GM19240 (cell line): ENCODE measurements around the gene GJC1.

Experiments used
- DNase-seq: peaks from one replicate; pipeline ENCODE4 v3.0.0; 2011; ENCODE audit warnings: low spot score; ENCODE audit not compliant: insufficient read length

The GJC1 gene

DNA sequence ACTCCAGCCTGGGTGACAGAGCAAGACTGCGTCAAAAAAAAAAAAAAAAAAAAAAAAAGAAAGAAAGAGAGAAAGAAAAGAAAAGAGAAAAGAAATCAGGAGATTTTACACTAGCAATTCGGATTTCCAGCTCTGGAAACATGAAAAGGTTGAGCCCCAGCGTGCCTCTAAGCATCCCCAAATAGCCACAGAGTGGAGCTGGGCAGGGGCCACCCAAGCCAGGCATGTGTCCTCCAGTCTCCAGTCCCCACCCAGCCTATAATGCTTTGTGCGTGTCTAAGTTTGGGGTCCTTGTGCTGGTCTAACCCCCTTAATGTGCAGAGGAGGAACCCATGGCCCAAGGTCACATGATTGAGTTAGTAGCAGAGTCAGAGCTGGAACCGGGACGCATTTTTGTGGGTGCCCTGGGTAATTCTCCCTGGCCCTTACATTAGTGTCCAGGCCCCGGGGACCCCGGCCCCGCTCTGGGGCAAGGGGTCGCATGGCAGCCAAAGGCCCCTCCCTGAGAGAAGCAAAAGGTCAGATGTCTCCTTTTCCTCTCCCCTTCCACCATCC, 51.4 kb downstream of the GJC1 start:
- no peak for DNase-seq

DNA sequence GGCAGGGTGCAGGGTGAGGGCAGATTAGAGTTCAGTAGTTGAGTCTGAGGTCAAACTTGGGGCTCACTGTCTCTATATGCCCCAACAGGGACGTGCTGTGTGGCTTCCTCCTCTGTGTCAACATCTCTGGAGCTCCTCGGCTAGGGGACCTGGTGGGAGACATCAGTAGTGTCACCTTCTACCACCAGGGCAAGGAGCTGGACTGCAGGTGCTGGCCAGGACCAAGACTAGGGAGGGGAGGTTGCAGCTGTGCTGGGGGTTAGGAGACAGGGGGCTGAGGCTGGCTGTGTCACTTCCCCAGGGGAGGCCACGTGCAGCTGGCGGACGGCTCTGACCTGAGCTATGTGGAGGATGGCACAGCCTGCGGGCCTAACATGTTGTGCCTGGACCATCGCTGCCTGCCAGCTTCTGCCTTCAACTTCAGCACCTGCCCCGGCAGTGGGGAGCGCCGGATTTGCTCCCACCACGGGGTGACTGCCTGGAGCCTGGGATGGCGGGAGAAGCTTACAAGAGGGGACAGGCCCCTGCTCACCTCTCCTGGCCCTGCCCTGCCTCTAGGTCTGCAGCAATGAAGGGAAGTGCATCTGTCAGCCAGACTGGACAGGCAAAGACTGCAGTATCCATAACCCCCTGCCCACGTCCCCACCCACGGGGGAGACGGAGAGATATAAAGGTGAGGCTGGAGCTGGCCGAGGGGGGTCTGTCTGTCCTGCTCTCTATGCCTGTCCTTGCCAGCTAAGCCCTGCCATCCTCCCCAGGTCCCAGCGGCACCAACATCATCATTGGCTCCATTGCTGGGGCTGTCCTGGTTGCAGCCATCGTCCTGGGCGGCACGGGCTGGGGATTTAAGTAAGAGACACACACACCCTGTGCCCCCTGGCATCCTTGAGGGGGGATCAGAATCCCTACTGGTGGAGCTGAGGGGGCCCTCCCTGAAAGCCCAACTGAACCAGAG, 52.4 kb downstream of the GJC1 start:
- DNase-seq: no peak

DNA sequence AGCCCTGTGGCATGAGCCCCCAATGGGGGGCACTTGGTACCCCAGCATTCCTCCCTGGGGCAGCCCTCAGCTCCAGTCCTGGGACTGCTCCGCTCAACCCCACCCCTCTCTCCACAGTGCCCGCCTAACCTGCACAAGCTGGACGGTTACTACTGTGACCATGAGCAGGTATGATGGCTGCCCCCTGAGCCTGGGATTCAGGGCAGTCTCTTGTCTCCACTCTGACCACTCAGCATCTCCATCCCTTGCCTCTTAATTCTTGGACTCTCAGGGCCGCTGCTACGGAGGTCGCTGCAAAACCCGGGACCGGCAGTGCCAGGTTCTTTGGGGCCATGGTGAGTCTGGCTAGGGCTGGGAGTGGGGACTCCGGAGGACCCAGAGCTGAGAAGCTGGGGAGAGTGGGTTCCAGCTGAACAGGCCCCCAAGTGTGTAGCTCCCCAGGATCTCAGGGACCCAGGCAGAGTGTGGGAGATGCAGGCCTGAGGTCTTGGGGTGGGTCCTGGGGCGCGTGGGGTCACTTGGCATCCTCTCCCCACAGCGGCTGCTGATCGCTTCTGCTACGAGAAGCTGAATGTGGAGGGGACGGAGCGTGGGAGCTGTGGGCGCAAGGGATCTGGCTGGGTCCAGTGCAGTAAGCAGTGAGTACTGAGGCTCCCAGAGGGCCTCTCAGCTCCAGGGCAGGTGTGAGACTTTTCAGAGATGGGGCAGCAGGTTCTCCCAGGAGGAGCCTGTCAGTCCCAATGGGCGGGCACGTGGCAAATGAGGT, 53.3 kb downstream of the GJC1 start:
- no peak for DNase-seq

DNA sequence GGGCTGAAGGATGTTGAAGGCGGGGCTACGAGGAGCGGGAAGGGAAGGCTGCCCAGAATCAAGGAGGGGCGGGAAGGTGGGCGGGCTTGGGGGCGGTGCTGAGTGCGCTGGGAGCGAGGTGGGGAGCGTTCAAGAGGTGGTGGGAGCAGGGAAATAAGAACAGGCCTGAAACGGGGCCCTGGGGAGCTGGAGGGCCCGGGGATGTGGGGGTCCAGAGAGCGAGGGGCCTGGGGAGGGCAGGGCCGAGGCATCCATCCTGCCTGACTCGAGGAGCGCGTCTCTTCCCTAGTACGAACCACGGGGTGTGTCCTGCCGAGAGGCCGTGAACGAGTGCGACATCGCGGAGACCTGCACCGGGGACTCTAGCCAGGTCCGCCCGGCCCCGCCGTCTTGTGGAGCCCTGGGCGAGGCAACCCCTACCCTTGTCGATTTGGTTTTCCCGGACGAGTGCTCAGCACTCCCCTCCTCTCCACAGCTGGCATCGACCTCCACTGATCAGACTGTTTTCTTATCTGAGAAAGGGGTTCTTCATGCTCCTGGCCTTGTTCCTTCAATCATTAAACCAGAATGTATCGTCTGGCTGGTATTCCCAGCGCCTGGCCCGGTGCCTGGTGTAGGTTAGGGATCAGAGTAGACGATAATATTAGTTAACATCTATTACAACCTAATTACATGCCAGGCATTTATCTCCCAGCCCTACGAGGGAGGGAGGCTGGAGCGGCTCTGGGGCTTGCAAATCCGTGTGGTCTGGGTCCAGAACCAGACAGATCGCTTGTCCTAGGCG, 54.1 kb downstream of the GJC1 start:
- DNase-seq: no peak

DNA sequence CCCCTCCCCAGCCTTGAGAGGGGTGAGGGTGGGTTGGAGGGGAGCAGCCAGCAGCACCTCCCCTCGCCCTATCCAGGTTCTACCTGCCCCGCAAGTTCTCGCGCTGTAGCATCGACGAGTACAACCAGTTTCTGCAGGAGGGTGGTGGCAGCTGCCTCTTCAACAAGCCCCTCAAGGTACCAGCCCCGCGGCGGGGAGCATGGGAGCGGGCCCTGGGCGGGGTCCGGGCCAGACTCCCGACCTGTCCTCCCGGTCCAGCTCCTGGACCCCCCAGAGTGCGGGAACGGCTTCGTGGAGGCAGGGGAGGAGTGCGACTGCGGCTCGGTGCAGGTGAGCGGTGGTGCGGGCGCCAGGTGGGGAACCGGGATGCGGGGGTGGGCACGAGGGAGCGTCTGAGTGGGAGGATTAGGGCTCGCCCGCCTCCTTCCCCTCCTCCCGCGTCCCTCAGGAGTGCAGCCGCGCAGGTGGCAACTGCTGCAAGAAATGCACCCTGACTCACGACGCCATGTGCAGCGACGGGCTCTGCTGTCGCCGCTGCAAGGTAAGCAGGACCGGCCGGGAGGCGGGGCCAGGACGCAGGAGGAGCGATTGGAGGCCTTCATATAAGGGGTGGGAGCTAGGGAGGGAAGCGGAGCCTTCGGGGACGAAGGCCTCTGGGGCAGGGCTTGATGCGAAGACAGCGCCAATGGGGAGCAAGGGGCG, 54.8 kb downstream of the GJC1 start:
- DNase-seq: peak; percentile 96

DNA sequence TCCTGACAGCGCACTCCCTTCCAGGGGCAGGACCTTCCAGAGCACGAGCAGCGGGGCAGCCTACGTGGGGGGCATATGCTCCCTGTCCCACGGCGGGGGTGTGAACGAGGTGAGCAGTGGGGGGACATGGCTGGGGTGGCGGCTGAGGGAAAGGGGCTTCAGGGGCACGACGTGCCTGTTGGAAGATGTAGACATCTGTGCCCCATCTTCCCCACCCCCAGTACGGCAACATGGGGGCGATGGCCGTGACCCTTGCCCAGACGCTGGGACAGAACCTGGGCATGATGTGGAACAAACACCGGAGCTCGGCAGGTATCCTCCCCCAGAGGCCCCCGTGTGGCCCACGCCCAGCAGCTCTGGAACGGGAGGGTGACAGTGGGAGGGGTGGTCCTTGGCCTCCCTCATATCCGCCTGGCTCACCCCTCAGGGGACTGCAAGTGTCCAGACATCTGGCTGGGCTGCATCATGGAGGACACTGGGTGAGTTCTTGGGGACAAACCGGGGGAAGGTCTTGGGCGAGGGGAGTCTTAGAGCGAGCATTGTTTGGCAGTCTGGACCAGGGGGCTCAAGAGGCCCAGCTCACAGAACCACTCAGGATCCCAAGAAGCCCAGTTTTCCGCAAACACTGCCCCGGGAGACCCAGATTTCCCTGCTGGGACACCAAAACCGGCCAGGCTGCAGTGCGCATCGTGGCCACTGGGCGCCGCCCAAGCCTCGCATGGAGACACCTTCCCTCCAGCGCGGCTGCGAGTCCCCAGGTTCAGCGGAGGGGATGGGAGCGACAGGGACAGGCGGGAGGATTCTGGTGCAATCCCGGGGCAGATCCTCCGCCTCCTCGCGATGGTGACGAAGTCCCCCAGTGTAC, 55.6 kb downstream of the GJC1 start:
- DNase-seq: peak; percentile 94

DNA sequence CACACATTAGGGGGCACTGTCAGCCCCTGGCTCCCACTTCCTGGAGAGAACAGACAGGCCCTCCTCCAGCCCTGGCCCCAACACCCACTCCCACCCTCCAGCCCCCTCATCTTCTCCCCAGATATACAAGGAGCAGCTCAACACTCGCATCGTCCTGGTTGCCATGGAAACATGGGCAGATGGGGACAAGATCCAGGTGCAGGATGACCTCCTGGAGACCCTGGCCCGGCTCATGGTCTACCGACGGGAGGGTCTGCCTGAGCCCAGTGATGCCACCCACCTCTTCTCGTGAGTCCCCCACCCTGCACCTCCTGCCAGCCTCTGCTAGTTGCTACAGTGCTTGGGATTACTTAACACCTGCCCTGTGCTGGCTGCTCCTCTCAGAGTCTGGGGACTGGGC, 56.9 kb downstream of the GJC1 start:
- DNase-seq: no peak

DNA sequence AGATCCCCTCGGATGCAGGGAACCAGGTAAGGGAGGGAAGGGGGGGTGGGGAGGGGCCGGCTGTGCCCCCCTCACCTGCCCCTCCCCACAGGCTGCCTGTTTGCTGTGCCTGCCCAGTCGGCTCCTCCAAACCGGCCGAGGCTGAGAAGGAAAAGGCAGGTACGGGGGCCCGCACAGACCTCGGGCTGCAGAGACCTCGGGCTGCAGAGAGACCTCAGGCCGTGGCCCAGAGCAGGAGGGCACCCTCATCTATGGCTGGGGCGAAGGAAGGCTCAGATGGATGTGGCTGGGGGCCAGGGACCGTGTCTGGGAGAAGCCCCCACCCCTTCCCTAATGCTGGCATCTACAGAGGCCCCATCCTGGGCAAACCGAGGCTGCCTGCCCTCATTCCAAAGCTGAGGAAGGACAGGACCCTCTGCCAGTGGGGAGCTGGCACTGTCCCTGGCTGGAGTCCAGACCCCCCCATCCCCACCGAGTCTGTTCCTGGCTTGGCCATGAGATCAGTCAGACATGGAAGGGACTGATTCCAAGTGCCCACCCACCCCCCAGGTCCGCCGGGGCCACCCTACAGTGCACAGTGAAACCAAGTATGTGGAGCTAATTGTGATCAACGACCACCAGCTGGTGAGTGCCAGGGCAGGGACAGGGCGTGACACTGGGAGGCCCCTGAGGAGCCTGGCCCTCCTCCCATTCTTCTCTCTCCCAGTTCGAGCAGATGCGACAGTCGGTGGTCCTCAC, 57.6 kb downstream of the GJC1 start:
- DNase-seq: no peak

DNA sequence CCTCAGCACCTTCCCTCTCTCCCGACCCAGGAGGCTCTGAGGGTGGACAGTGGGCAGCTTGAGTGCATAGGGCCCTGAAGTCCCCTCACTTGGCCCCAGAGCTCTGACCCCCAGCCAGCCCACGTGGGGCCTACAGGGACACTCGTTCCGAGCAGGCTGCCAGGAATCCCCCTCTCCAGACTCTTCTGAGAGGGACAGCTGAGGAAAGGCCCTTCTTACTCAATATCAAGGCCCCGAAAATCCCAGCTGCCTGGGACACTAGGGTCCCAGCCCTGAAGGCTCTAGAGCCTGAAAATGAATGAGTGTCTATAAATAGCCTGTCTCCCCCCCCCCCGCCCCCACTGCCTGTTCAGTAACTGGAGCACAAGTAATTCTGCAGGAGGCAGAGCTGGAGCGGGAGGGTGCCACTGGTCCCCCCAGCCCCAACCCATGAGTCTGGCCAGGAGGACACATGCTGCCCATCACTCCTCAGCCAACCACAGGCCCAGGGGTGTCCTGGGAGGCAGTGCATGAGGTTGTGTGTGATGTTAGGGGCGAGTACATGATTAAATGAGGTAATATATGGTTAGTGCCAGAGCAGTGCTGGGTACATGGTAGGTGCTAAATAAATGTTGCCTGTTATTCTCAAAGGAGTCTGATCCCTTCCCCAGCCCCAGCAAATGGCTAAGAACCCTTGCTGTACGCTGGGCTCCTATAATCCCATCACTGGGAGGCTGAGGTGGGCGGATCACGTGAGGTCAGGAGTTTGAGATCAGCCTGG, 59.7 kb downstream of the GJC1 start:
- DNase-seq: no peak

DNA sequence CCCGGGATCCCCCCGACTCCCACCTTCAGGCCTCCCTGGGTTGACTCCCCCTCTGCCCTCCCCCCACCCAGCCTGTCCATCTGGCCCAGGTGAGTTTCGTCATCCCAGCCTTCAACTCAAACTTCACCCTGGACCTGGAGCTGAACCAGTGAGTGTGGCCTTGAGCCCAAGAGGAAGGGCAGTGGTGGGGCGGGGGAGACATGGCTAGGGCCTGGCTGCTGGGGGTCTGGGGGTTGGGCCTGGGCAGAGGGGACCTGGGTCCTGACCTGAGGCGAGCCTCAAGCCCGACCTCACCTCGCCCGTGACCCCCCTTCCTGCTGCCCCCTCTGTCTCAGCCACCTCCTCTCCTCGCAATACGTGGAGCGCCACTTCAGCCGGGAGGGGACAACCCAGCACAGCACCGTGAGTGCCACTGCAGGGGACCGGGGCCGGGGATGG, 60.4 kb downstream of the GJC1 start:
- no peak for DNase-seq

DNA sequence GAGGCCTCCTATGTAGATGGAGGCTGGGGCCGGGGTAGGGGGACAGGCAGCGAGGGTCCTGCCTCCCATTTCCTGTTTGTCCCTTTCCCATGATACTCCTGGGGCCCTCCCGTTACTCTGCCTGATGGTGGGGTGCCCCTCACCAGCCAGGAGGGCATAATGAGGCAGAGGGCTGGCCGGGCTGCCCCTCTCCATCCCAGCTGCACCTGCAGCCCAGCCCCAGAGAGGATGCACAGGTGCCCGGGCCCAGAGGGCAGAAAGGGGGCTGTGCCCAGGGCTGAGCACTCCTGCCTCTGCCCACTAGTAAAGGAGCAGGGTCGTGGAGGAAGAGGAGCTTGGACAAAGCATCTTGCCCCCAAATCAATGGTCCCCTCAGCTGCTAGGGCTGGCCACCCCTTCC, 60.9 kb downstream of the GJC1 start:
- no peak for DNase-seq

DNA sequence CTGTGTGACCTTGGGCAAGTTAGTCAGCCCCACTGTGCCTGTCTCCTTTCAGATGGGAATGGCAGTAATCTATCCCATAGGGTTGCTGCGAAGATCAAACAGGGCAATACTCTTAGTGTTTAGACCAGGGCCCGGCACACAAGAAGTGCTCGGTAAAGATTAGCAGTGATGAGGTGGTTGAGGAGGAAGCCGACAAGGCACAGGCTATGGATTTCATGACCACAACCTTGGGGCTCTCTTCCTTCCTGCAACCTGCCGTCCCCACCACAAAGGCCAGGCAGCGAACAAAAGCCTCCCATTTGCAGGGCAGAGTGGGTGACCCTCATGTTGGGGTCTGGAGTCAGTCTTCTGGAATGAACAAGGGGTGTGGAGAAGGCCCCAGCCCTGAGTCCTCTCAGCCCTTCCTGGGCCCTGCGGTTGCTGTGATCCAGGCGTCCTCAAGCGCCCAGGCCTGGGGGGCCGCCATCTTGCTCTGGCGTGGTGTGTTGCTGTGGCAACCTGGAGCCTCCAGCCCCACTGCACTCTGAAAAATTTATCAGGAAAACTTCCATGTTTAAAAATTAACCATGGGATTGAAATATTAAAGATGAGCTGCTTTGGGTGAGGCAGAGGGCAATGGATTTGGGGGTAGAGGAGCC, 61.5 kb downstream of the GJC1 start:
- DNase-seq: no peak

DNA sequence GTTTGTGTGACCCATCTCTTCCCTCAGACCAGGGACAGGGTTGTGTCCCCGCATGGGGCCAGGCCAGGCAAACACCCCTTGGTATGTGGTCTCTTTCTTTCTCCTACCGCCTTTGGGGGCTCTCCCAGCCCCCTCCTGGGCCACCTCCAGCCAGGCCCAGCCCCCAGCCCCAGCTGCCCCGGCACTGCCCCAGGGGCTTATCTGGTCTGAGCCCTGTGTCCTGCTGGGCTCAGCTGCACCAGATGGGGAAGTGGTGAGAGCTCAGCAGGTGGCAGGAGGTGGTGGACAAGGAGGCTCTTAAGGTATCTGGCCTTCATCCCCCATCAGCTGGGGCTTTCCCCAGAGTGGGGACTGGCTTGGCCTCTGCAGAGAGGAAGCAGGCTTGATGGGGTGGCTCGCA, 62.6 kb downstream of the GJC1 start:
- no peak for DNase-seq

DNA sequence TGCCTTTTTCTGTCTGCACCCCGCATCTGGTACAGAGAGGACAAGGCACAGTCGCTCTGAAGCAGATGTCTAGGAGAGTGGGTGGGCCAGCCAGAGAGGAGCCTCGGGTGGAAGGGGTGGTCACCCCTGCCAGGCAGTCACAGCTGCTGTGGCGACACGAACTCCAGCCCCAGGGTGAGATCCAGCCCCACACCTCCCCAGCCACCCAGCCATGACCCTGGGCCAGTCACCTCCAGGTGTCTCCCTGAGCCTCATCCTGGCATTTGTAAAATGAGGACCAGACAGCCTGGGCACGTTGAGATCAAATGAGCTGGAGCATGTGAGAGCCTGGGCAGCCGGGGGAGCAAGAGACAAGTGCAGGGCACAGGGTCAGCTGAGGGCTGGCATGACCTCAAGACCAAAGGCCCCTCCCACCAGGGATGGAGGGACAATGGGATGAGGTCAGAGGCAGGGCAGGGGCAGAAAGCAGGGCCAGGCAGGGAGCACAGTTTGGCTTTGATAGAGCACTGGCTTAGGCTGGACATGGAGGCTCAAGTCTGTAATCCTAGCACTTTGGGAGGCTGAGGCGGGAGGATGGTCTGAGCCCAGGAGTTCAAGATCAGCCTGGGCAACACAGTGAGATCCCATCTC, 63.6 kb downstream of the GJC1 start:
- no peak for DNase-seq

DNA sequence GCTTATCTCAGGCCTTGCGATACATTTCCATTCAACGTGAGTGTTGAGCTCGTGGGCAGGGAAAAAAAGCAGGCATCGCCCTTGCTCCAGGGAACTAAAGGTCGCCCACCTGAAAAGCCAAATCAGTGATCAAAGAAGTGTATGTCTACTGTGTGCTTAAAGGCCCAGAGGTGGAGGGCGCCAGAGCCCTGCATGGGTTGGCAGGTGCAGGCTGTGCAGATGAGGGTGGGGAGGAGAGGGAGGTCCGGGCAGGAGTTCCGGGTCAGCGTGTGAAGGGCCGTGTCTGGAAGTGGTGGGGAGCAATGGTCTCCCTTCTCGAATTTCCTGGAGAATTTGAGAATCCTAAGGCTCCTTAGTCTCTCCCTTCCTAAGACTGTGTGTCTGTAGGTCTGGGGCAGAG, 64.1 kb downstream of the GJC1 start:
- DNase-seq: no peak

DNA sequence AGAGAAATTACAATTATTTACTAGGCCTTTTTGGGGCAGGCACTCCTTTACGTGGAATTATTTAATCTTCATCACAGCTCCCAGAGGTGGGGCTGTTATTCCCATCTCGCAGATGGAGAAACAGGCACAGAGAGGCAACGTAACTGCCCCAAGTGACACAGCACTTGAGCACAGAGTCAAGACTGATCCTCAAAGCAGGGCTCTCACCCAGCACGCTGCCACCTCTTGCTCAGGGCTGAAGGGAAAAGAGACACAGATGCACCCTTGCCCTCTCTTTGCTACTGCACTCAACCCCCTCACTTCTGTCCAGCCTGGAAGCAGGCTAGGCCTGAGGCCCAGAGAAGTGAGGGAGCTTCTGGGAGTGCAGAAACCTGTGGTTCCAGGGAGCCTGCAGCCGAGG, 66.9 kb downstream of the GJC1 start:
- DNase-seq: no peak
